Central memory CD8-positive, alpha-beta T cell (primary cell): Measurements from ENCODE around the gene ARRB2.
A peak's percentile ranks its signal among the peaks of the same experiment; 100 is the strongest.

Experiments used
- ATAC-seq: fragments of 150-1000 bp; cut with Tn5 transposase; replicated peaks from 2 replicates; pipeline ENCODE4 v1.10.0; 2022; ENCODE audit warnings: mild to moderate bottlenecking, moderate FRiP score, moderate number of reproducible peaks; ENCODE audit not compliant: poor library complexity, severe bottlenecking; ENCODE audit errors: extremely low read depth
- DNase-seq, 2 donors: peaks; one replicate each; pipeline ENCODE4 v3.0.0; 2021; ENCODE audit warnings: low spot score in 2 of 2
- H3K27ac Mint-ChIP-seq: one replicate; pipeline ENCODE4 v1.8.0; 2022; ENCODE audit warnings: low read depth, mild to moderate bottlenecking, moderate library complexity, mixed read lengths
- H3K27me3 Mint-ChIP-seq: one replicate; pipeline ENCODE4 v1.8.0; 2022; ENCODE audit warnings: mixed read lengths
- H3K36me3 Mint-ChIP-seq: one replicate; pipeline ENCODE4 v1.8.0; 2022; ENCODE audit warnings: mild to moderate bottlenecking, moderate library complexity, mixed read lengths; ENCODE audit not compliant: insufficient read depth
- H3K4me1 Mint-ChIP-seq: one replicate; pipeline ENCODE4 v1.8.0; 2022; ENCODE audit warnings: mixed read lengths
- H3K4me3 Mint-ChIP-seq: one replicate; pipeline ENCODE4 v1.8.0; 2022; ENCODE audit warnings: mild to moderate bottlenecking, moderate library complexity, mixed read lengths
- H3K9me3 Mint-ChIP-seq: one replicate; pipeline ENCODE4 v1.8.0; 2022; ENCODE audit warnings: mixed read lengths

Gene ARRB2

DNA sequence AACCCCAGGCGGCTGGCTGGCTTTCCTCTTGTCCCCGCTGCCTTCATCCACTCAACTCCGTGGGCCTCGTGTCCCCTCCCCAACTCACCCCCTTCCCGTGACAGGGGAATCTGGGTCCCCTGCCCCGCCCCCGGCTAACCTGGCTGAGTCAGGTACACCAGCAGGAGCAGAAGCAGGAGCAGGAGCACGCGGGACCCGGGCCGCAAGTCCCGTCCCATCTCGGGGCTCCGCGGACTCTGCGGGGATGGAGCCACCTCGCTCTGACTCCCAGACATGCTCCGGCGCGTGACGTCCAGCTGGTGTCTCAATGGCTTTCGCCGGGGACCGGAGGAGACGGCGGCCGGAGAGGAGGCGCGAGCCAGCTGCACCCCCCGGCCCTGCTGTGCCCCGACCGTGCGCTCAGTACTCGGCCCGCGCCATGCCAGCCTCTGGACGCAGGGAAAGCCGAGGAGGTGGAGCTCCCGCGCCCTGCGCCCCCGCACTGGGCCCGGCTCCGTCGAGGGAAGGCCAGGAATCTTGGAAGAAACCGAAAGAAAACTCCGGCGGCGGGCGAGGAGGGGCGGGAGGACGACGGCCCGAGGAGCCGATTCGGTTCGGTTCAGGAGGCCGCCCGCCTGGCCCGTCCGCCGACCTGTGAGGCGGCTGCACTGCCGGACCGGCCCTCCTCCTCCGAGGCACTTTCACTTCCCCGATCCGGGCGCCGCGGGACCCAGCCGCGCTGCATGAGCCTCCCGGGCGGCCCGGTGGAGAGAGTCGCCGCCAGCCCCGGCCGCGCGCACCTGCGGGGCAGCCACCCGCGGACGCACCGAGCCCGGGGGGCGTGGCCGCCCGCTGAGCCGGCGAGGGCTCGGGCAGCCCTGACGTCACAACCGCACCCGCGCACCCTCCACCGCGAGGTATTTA is 28.9 kb downstream of the ARRB2 start, which contains the start of the genes CXCL16 and ZMYND15:
Gene CXCL16 (minus strand): TSS at position 807 of the 903 bp plus-strand sequence. CDS start 589 bp downstream, at position 218.
Gene ZMYND15 (plus strand): TSS at position 712 of the 903 bp plus-strand sequence. CDS start 716 bp downstream, outside the sequence.
- Mint-ChIP-seq H3K4me1 (peaks cover 20% of the 10 kb centered on the region), H3K36me3 (peaks cover 10% of the 10 kb centered on the region), H3K27me3 (peaks cover 46% of the 10 kb centered on the region), H3K27ac (peak within 1 kb of the TSS; percentile 84), H3K9me3 (no peaks in the 10 kb centered on the region), H3K4me3 (peak within 1 kb of the TSS; percentile 92)
- ATAC-seq (peak; percentile 58), DNase-seq (peak; percentile 39 to 50)

DNA sequence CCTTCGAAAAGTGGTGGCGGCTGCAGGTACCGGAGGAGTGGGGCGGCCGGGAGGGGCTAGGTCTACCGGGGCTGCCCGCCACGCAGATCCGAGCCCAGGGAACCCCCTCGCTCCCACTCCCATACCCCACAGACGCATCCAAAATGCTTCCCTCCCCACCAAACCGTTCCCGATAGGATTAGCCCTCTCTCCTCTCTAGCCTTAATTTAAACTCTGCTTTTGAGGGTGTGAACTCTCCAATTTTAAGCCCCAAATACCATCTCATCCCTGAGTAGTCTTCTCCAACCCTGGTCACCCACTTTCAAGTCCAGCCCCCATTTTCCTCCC is 29.6 kb downstream of the ARRB2 start:
- Mint-ChIP-seq H3K9me3 (no peaks in the 10 kb centered on the region), H3K4me3 (peak overlapping the region; percentile 92), H3K4me1 (peaks cover 20% of the 10 kb centered on the region), H3K27ac (no peak overlapping the region), H3K36me3 (peaks cover 10% of the 10 kb centered on the region), H3K27me3 (peaks cover 52% of the 10 kb centered on the region)
- DNase-seq = no peak
- ATAC-seq = no peak

DNA sequence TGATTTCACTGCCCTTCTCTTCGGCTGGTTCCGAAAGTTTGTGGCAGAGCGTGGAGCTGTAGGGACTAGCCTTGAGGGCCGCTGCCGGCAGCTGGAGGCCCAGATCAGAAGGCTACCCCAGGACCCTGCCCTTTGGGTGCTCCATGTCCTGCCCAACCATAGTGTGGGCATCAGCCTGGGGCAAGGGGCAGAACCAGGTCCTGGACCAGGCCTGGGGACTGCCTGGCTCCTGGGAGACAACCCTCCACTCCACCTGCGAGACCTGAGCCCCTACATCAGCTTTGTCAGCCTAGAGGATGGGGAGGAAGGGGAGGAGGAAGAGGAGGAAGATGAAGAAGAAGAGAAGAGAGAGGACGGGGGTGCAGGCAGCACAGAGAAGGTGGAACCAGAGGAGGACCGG is 30.2 kb downstream of the ARRB2 start:
- H3K27ac Mint-ChIP-seq = peak overlapping the region; percentile 51
- peaks cover 58% of the 10 kb centered on the region for H3K27me3 Mint-ChIP-seq
- peak overlapping the region; percentile 92 for H3K4me3 Mint-ChIP-seq

DNA sequence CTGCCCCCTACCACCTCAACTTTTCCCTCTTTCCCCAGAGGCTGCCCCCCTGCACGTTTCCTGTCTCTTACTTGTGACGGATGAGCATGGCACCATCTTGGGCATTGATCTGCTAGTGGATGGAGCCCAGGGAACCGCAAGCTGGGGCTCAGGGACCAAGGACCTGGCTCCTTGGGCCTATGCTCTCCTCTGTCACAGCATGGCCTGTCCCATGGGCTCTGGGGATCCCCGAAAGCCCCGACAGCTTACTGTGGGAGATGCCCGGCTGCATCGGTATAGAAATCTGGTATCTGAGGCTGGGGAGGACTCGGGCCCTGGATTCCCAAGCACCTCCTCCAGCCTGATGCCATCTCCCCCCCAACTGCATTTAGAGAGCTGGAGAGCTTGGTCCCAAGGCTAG is 31.1 kb downstream of the ARRB2 start:
- no peak for ATAC-seq
- H3K27ac Mint-ChIP-seq = no peak overlapping the region
- peaks cover 10% of the 10 kb centered on the region for H3K36me3 Mint-ChIP-seq
- H3K4me1 Mint-ChIP-seq = peaks cover 20% of the 10 kb centered on the region
- H3K27me3 Mint-ChIP-seq = peaks cover 60% of the 10 kb centered on the region
- peak overlapping the region; percentile 92 for H3K4me3 Mint-ChIP-seq
- no peaks in the 10 kb centered on the region for H3K9me3 Mint-ChIP-seq
- DNase-seq = no peak

More for the DNA sequence above, 30.2 kb downstream of the ARRB2 start:
- Mint-ChIP-seq H3K4me1 (peaks cover 20% of the 10 kb centered on the region), H3K9me3 (no peaks in the 10 kb centered on the region), H3K36me3 (peaks cover 10% of the 10 kb centered on the region)
- DNase-seq (no peak), ATAC-seq (no peak)

DNA sequence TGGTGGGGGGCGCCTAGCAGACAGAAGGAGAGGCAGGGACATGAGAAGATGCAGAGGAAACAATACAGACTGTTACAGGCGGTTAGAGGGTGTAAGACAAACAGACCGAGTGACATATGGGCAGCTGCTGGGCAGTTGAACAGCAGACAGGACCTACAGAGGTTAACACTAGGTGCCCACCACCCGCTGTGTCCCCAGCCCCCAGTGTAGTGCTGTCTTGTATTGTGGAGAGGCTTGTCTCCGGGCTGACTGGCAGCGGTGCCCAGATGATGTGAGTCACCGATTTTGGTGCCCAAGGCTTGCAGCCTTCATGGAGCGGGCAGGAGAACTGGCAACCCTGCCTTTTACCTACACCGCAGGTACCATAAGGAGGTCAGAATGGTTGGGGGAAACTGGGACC is 31.7 kb downstream of the ARRB2 start:
- H3K4me3 Mint-ChIP-seq = no peak overlapping the region
- peaks cover 60% of the 10 kb centered on the region for H3K27me3 Mint-ChIP-seq
- ATAC-seq (no peak), DNase-seq (no peak)
- no peaks in the 10 kb centered on the region for H3K9me3 Mint-ChIP-seq
- H3K4me1 Mint-ChIP-seq = peaks cover 20% of the 10 kb centered on the region
- H3K36me3 Mint-ChIP-seq = peaks cover 7% of the 10 kb centered on the region
- H3K27ac Mint-ChIP-seq = no peak overlapping the region

- Mint-ChIP-seq H3K27me3 (peaks cover 61% of the 10 kb centered on the region), H3K36me3 (peaks cover 7% of the 10 kb centered on the region), H3K27ac (no peak overlapping the region), H3K4me3 (no peak overlapping the region), H3K9me3 (no peaks in the 10 kb centered on the region), H3K4me1 (peaks cover 22% of the 10 kb centered on the region)
- DNase-seq (no peak), ATAC-seq (no peak)
Observed at GRCh38 chr17:4742629-4743028, 32.2 kb downstream of the ARRB2 start.

DNA sequence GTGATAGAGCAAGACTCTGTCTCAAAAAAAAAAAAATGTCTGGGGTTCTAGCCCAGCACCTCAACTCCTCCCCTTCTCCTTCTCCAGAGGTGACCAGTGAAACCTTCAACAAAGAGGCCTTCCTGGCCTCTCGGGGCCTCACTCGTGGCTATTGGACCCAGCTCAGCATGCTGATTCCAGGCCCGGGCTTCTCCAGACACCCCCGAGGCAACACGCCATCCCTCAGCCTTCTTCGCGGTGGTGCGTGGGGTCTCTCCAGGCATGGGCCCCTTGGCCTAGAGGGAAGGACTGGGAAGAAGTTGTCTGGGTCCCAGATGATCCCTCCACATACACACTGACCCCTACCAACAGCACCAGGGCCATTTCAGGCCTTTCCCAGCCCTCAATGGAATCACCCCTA is 32.8 kb downstream of the ARRB2 start:
- no peak for DNase-seq
- Mint-ChIP-seq H3K4me1 (peaks cover 26% of the 10 kb centered on the region), H3K27me3 (peaks cover 67% of the 10 kb centered on the region), H3K27ac (no peak overlapping the region), H3K36me3 (peaks cover 7% of the 10 kb centered on the region), H3K4me3 (no peak overlapping the region), H3K9me3 (no peaks in the 10 kb centered on the region)
- no peak for ATAC-seq

GRCh38 chr17:4743898-4744297 is 33.5 kb downstream of the ARRB2 start:
- Mint-ChIP-seq H3K4me1 (peaks cover 25% of the 10 kb centered on the region), H3K27me3 (peaks cover 74% of the 10 kb centered on the region), H3K9me3 (no peaks in the 10 kb centered on the region), H3K36me3 (peaks cover 5% of the 10 kb centered on the region), H3K4me3 (no peak overlapping the region), H3K27ac (no peak overlapping the region)
- DNase-seq = no peak
- no peak for ATAC-seq

- Mint-ChIP-seq H3K4me1 (peaks cover 16% of the 10 kb centered on the region), H3K27ac (no peak overlapping the region), H3K4me3 (no peak overlapping the region), H3K9me3 (no peaks in the 10 kb centered on the region), H3K27me3 (peaks cover 77% of the 10 kb centered on the region), H3K36me3 (peaks cover 4% of the 10 kb centered on the region)
- no peak for ATAC-seq
- no peak for DNase-seq
Observed at GRCh38 chr17:4744999-4745969, 34.9 kb downstream of the ARRB2 start.

- Mint-ChIP-seq H3K4me1 (peaks cover 13% of the 10 kb centered on the region), H3K27ac (no peak overlapping the region), H3K27me3 (peaks cover 77% of the 10 kb centered on the region), H3K4me3 (peak overlapping the region; percentile 5), H3K9me3 (no peaks in the 10 kb centered on the region), H3K36me3 (peaks cover 2% of the 10 kb centered on the region)
- DNase-seq (no peak), ATAC-seq (peak; percentile 65)
Observed at GRCh38 chr17:4747847-4748246, 37.4 kb downstream of the ARRB2 start.

DNA sequence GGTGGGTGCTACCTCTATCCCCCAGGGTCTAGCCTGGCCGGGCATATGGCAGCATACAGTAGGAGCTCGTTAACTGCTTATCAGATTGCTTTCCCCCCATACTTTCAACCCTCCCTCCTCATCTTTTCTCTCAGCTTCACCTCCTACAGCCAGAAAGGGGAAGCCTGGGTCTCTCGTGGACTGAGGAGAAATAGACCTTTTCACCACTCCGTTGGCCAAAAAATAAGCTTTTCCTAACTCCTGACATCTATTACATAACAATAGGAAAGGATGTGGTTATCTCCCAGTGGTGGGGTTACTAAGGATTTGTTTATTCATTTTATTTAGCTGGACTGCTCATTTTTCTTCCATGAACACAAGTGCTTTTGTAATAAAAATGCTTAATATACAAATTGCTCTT is 38.3 kb downstream of the ARRB2 start:
- no peak for DNase-seq
- Mint-ChIP-seq H3K4me1 (peaks cover 13% of the 10 kb centered on the region), H3K9me3 (no peaks in the 10 kb centered on the region), H3K36me3 (peaks cover 2% of the 10 kb centered on the region), H3K4me3 (no peak overlapping the region), H3K27me3 (peaks cover 74% of the 10 kb centered on the region), H3K27ac (no peak overlapping the region)
- no peak for ATAC-seq

DNA sequence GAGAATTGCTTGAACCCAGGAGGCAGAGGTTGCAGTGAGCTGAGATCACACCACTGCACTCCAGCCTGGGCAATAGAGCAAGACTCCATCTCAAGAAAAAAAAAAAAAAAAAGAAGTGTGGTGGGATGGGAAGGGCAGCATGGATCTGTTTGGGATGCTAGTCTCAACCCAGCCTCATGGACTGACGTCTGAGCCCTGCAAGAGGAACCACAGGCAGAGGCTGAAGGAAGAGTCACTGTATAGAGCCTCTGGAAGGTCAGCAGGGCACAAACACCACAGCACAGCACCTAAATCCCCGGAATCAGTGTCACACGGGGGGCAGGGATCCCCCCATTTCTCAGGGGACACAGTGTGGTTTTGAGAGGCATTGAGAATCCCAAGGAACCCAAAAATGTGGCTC is 40.2 kb downstream of the ARRB2 start:
- Mint-ChIP-seq H3K36me3 (no peaks in the 10 kb centered on the region), H3K4me1 (peaks cover 13% of the 10 kb centered on the region), H3K27ac (no peak overlapping the region), H3K9me3 (no peaks in the 10 kb centered on the region), H3K27me3 (peaks cover 73% of the 10 kb centered on the region), H3K4me3 (no peak overlapping the region)
- DNase-seq (no peak), ATAC-seq (no peak)
